Liver (tissue), 9 donors: ENCODE results near the gene APOL4. TPM values are rescaled to one million over a fixed set of nuclear protein-coding genes. Genes with fewer than 3 reads are reported as not detected.
"Not testable (repeated sequence)": the region's sequence is repeated elsewhere in the genome, so short reads cannot be mapped to it uniquely, and the experiment has no call there.

Experiments used
- DNase-seq: peaks from one replicate; pipeline ENCODE4 v3.0.0-alpha.2; 2017; ENCODE audit warnings: low spot score
- H3K27ac ChIP-seq, 2 donors: one replicate each; pipeline ENCODE4 v1.7.0; 2013; ENCODE audit warnings: inconsistent platforms in 2 of 2, low read length in 2 of 2, control low read depth in 1 of 2, low read depth in 1 of 2, mild to moderate bottlenecking in 1 of 2
- H3K27me3 ChIP-seq, 4 donors: one replicate each; pipeline versions ENCODE4 v1.6.1 to v1.7.0; 2013; ENCODE audit warnings: low read length in 3 of 4, inconsistent platforms in 1 of 4, mild to moderate bottlenecking in 1 of 4, moderate library complexity in 1 of 4; ENCODE audit not compliant: control insufficient read depth in 4 of 4, insufficient read depth in 4 of 4
- H3K36me3 ChIP-seq, 4 donors: one replicate each; pipeline versions ENCODE4 v1.6.1 to v1.7.0; 2013; ENCODE audit warnings: low read length in 3 of 4, mild to moderate bottlenecking in 3 of 4, low read depth in 1 of 4, moderate library complexity in 1 of 4; ENCODE audit not compliant: control insufficient read depth in 4 of 4, insufficient read depth in 3 of 4
- H3K4me1 ChIP-seq, 4 donors: one replicate each; pipeline versions ENCODE4 v1.6.1 to v1.7.0; 2013; ENCODE audit warnings: low read length in 3 of 4, mild to moderate bottlenecking in 3 of 4, moderate library complexity in 1 of 4; ENCODE audit not compliant: control insufficient read depth in 4 of 4, insufficient read depth in 4 of 4
- H3K4me3 ChIP-seq, 3 donors: one replicate each; pipeline versions ENCODE4 v1.6.1 to v1.7.0; 2013; ENCODE audit warnings: low read length in 3 of 3, control low read depth in 1 of 3, low read depth in 1 of 3, mild to moderate bottlenecking in 1 of 3
- H3K9ac ChIP-seq, 2 donors: one replicate each; pipeline ENCODE4 v1.7.0; 2013; ENCODE audit warnings: low read length in 2 of 2, mild to moderate bottlenecking in 2 of 2, moderate library complexity in 2 of 2, control low read depth in 1 of 2, low read depth in 1 of 2
- H3K9me3 ChIP-seq, 4 donors: one replicate each; pipeline versions ENCODE4 v1.6.1 to v1.7.0; 2013; ENCODE audit warnings: low read length in 3 of 4; ENCODE audit not compliant: control insufficient read depth in 4 of 4
- EGR1 ChIP-seq, 2 donors: IDR thresholded peaks; 2 replicates each; pipeline ENCODE4 v1.6.1; 2016 to 2018; ENCODE audit warnings: antibody characterized with exemption in 2 of 2, low read depth in 2 of 2
- GABPA ChIP-seq, 2 donors: IDR thresholded peaks in 1 of 2; conservative IDR thresholded peaks in 1 of 2; 2 replicates each; pipeline ENCODE4 v1.6.1; 2016; ENCODE audit warnings: antibody characterized with exemption in 2 of 2, mild to moderate bottlenecking in 1 of 2, moderate library complexity in 1 of 2
- HNF4A ChIP-seq, 2 donors: conservative IDR thresholded peaks; 2 replicates each; pipeline ENCODE4 v1.6.1; 2016; ENCODE audit warnings: antibody characterized with exemption in 2 of 2, mild to moderate bottlenecking in 2 of 2
- HNF4G ChIP-seq: IDR thresholded peaks from 2 replicates; pipeline ENCODE4 v1.6.1; 2016; ENCODE audit warnings: antibody characterized with exemption
- JUND ChIP-seq, 2 donors: IDR thresholded peaks; 2 replicates each; pipeline ENCODE4 v1.6.1; 2016; ENCODE audit warnings: antibody characterized with exemption in 2 of 2
- NR2F2 ChIP-seq: IDR thresholded peaks from 2 replicates; pipeline ENCODE4 v1.6.1; 2016; ENCODE audit warnings: antibody characterized with exemption
- RAD21 ChIP-seq, 2 donors: IDR thresholded peaks; 2 replicates each; pipeline ENCODE4 v1.6.1; 2016; ENCODE audit warnings: antibody characterized with exemption in 2 of 2, mild to moderate bottlenecking in 2 of 2
- RXRA ChIP-seq, 2 donors: IDR thresholded peaks; 2 replicates each; pipeline ENCODE4 v1.6.1; 2017 to 2018; ENCODE audit warnings: antibody characterized with exemption in 2 of 2, mild to moderate bottlenecking in 1 of 2
- SP1 ChIP-seq: IDR thresholded peaks from 2 replicates; pipeline ENCODE4 v1.6.1; 2018; ENCODE audit warnings: antibody characterized with exemption, mild to moderate bottlenecking
- YY1 ChIP-seq: IDR thresholded peaks from 2 replicates; pipeline ENCODE4 v1.6.1; 2016; ENCODE audit warnings: antibody characterized with exemption, mild to moderate bottlenecking
- WGBS: extraction: QIAGEN DNeasy Blood & Tissue Kit; methylation state at CpG from one replicate; pipeline ENCODE4 v1.1.7; 2013; 5-methylcytosine and 5-hydroxymethylcytosine counted together
- polyA plus RNA-seq, 2 donors: library from polyadenylated mRNA; stranded (reverse) in 1 of 2; unstranded in 1 of 2; fragments of 200-250 nt in 1 of 2; fragments of >200 nt in 1 of 2; fragmentation: Nextera tagmentation in 1 of 2; extraction: Ambion mirVana in 1 of 2; gene quantifications; one replicate each; pipeline versions ENCODE4 v1.2.1 to v1.2.3, GENCODE V29; 2013 to 2015
- total RNA-seq, 2 donors: library from RNA; depleted of rRNA; stranded (reverse); fragments of >200 nt; gene quantifications; one replicate each; pipeline ENCODE4 v1.2.3, GENCODE V29; 2014
- TF ChIP-seq, protein P1 (sequence below): IDR thresholded peaks from 2 replicates; pipeline ENCODE4 v1.6.1; 2016; ENCODE audit warnings: antibody characterized with exemption
- TF ChIP-seq, protein P2 (sequence below): IDR thresholded peaks from 2 replicates; pipeline ENCODE4 v1.6.1; 2016; ENCODE audit warnings: antibody characterized with exemption
- TF ChIP-seq, protein P3 (sequence below): fragments of 150-350 bp; IDR thresholded peaks from 2 replicates; pipeline ENCODE4 v1.5.1; 2017; ENCODE audit warnings: improper control_type of control experiment, low read depth, low read length; ENCODE audit not compliant: missing input control
- TF ChIP-seq, protein P4 (sequence below): IDR thresholded peaks from 2 replicates; pipeline ENCODE4 v1.6.1; 2016; ENCODE audit warnings: antibody characterized with exemption
- donor health status: healthy.
- donor health status: healthy.
- donor health status: healthy.
- donor health status: healthy.
- donor health status: healthy.

Gene APOL4
- total and polyA plus RNA-seq, 4 donors, result 0.59 to 2.3 (median 1.8) TPM

DNA sequence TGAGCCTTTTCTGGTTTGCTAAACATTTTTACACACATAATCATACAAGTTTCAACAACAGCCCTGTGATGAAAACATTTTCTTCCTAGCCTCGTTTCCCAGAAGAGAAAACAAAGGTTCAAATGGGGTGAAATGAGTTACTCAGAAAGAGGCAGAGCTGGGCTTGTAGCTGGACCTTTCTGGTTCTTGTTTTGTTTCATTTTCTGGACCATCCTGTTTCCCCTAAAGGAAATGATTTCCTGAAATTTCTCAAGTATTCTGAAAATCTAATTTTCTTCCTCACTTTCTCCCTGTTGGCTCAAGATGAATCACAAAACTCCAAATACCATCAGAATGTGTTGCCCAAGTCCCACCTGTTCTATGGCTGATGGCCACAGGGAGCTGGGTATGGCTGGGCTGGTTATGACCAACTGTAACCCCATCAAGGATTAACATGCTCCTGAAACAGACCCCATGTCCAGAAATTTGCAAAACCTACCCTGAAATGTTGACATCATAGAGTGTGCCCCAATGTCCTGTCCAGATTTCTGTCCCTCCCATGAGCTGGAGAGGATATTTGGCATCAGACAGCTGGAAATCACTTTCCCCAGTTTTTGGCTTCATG lies 6.7 kb upstream of the APOL4 start (continued):
- TF ChIP-seq, protein P1, sequence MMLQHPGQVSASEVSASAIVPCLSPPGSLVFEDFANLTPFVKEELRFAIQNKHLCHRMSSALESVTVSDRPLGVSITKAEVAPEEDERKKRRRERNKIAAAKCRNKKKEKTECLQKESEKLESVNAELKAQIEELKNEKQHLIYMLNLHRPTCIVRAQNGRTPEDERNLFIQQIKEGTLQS, result no peak
- TF ChIP-seq GABPA (IDR thresholded peaks at IDR 0.05 in 1 of 2, conservative IDR thresholded peaks at IDR 0.05 in 1 of 2) (no peak), SP1 (no peak), RXRA (IDR thresholded peaks at IDR 0.05) (no peak), EGR1 (IDR thresholded peaks at IDR 0.05; ENCODE audit: low read depth in 2 of 2) (no peak)
- TF ChIP-seq, protein P2, sequence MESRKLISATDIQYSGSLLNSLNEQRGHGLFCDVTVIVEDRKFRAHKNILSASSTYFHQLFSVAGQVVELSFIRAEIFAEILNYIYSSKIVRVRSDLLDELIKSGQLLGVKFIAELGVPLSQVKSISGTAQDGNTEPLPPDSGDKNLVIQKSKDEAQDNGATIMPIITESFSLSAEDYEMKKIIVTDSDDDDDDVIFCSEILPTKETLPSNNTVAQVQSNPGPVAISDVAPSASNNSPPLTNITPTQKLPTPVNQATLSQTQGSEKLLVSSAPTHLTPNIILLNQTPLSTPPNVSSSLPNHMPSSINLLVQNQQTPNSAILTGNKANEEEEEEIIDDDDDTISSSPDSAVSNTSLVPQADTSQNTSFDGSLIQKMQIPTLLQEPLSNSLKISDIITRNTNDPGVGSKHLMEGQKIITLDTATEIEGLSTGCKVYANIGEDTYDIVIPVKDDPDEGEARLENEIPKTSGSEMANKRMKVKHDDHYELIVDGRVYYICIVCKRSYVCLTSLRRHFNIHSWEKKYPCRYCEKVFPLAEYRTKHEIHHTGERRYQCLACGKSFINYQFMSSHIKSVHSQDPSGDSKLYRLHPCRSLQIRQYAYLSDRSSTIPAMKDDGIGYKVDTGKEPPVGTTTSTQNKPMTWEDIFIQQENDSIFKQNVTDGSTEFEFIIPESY, result no peak

DNA sequence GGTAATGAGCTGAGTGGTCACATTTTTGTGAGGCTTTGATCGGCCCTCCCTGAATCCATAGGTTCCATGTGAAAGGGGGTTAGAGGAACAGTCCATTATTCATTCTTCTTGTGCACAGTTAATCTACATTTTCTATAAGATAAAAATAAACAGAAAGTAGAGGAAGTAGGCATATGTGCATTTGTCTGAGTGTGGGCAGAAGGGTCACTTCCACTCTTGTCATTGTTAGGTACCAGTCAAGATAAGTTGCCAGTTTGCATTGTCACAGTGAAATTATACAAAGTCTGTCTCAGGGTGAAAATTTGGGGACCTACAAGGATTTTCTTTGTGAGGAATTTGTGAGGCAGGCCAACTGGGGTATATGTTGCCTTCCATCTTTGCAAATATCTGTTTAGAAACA lies 4.6 kb upstream of the APOL4 start:
- H3K36me3 ChIP-seq, result no peaks in the 10 kb centered on the region
- H3K4me1 ChIP-seq, result peaks cover 4 to 31% (median 21%) of the 10 kb centered on the region in 4 donors
- no peak overlapping the region for H3K27ac ChIP-seq
- no peaks in the 10 kb centered on the region for H3K9me3 ChIP-seq
- TF ChIP-seq YY1 (no peak), GABPA (IDR thresholded peaks at IDR 0.05 in 1 of 2, conservative IDR thresholded peaks at IDR 0.05 in 1 of 2) (no peak), RAD21 (IDR thresholded peaks at IDR 0.05) (no peak), HNF4A (conservative IDR thresholded peaks at IDR 0.05) (no peak), EGR1 (IDR thresholded peaks at IDR 0.05; ENCODE audit: low read depth in 2 of 2) (no peak), SP1 (no peak), RXRA (IDR thresholded peaks at IDR 0.05) (no peak), HNF4G (no peak), NR2F2 (no peak), JUND (IDR thresholded peaks at IDR 0.05) (no peak)
- TF ChIP-seq, protein P3, sequence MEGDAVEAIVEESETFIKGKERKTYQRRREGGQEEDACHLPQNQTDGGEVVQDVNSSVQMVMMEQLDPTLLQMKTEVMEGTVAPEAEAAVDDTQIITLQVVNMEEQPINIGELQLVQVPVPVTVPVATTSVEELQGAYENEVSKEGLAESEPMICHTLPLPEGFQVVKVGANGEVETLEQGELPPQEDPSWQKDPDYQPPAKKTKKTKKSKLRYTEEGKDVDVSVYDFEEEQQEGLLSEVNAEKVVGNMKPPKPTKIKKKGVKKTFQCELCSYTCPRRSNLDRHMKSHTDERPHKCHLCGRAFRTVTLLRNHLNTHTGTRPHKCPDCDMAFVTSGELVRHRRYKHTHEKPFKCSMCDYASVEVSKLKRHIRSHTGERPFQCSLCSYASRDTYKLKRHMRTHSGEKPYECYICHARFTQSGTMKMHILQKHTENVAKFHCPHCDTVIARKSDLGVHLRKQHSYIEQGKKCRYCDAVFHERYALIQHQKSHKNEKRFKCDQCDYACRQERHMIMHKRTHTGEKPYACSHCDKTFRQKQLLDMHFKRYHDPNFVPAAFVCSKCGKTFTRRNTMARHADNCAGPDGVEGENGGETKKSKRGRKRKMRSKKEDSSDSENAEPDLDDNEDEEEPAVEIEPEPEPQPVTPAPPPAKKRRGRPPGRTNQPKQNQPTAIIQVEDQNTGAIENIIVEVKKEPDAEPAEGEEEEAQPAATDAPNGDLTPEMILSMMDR, result no peak
- TF ChIP-seq, protein P4, sequence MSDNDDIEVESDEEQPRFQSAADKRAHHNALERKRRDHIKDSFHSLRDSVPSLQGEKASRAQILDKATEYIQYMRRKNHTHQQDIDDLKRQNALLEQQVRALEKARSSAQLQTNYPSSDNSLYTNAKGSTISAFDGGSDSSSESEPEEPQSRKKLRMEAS, result no peak
- TF ChIP-seq, protein P1, result no peak
- no peak for DNase-seq
- no peaks in the 10 kb centered on the region for H3K27me3 ChIP-seq
- 98% methylated on average over 1 of the region's 1 CpG for WGBS
- H3K4me3 ChIP-seq, result no peak overlapping the region
- no peak overlapping the region for H3K9ac ChIP-seq

DNA sequence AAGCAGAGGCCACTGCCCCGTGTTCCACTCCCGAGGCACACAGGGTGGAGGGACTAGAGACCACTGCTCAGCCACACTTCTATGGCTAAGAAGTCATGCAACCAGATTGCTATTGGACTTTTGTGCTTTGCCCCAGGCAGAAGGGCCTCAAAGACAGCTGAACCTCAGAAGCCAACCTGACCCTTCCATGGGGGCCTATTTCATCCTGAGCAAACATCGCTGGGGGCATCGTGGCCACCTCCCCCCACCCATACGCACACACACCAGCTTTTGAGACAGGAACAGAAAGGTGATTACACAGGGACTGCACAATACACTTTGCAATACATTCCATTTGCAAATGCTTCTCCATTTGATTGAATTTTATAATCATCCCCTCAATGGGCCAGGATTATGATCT lies 4.0 kb upstream of the APOL4 start:
- H3K27ac ChIP-seq, H3K27me3 ChIP-seq, H3K36me3 ChIP-seq, DNase-seq, H3K9ac ChIP-seq, H3K4me3 ChIP-seq, H3K9me3 ChIP-seq: not testable (repeated sequence)
- WGBS, result 64% methylated on average over 5 of the region's 5 CpGs
- peaks cover 4 to 28% (median 19%) of the 10 kb centered on the region in 4 donors for H3K4me1 ChIP-seq
